Measurements from ENCODE around the gene HOXB2.

HOXB2 gene

DNA sequence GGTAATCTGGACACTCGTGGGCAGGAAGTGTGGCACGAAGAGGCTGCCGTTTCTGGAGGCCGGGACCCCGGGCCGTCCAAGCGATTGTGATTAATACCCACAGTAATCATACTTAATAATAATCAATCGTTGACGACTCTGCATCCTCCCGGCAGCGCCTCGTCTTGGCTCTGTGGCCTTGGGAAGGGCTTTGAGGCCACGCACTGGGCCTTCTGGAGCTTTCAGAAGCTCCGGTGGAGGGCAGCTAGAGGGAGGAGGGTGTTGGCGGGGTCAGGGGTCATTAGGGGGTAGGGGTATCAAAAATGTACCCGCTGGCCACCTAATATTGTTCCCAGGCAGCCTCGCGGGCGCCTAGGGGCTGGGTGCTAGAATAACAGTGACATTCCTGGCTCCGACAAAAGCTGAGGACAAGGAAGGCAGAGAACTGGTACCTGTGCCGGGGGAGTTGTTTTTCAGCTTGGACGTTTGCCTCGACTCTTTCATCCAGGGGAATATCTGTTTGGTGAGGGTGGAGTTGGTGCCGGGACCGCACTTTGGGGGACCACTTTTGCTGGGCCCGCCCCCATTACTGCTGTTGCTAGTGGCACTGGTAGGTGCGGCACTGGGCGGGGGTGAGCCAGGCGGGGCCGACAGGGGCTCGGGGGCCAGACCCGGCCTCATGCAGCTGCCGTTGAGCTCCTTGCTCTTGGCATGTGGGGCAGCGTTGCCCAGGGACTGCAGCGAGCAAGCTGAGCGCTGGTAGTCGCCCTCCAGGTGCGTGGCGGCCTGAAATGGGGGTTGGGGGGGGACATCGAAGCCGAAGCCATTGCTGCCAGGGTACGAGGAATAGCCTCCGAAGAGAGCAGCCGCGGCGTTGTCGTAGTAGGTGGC is 6.9 kb upstream of the HOXB2 start:
- DNase-seq = no peak

DNA sequence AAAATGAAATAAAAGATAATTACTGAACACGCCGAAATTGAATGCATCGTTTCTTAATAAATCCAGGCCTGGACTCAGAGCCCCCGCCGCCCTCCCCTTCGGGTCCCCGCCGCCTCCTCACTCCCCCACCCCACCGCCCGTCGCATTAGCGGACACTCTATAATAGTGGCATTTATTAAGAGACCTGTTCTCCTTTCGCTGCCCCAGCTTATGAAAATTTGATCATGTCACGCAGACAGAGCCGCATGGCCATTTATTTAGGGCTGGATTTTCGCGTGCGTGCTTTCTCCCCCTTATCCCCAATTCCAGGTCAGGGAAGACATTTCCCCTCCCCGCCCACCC is 6.3 kb upstream of the HOXB2 start:
- DNase-seq = no peak

DNA sequence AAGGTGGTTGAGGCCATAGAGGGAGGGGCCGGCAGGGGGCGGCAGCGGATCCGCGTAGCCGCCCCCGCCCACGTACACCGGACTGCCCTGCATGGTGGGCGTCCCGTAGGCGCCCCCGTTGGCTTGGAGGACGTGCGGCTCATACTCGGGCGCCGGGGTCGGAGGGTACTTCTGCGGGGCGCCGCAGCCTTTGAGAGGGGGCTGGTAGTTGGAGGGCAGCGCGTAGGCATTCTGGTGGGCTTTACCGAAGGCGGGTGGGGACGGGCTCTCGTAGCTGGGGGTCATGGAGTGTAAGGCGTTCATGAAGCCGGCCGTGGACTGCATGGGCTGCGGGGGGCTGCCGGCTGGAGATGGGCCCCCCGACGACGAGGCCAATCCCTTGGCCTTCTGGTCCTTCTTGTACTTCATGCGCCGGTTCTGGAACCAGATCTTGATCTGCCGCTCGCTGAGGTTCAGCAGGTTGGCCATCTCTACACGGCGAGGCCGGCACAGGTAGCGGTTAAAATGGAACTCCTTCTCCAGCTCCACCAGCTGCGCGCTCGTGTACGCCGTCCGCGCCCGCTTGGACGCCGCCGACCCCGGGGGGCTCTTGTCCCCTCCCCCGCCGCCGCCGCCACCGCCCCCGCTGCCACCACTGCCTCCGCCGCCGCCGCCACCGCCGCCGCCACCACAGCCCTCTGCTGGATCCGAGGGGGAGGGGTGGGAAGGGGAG is 5.7 kb upstream of the HOXB2 start:
- DNase-seq = no peak

DNA sequence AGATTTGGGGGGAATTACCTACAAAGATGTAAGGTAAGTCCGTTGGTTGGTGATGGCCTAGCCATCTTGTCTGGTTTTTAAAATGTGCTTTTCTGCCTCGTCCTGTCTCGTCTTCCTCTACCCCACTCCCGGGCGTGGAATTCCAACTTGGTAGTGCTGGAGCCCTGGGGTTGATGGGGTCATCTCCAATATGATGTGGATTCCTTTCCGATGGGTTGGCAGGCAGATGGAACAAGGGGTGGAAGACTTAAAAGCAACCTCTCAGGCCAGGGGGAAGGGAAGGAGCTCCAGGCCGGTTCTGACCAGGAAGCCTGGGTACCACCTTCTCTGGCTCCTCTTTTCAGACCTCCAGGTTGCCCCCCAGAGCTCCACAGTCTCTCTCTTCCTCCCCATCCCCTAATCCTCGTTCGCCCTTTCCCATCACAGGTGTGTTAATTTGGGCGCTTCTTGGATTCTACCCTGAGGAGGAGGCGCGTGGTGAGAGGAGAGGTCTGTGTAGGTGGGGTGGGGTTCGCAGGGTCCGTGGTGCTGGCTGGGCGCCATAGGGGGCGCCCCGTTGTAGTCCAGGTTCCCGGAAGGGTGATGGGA is 5.1 kb upstream of the HOXB2 start:
- no peak for DNase-seq

DNA sequence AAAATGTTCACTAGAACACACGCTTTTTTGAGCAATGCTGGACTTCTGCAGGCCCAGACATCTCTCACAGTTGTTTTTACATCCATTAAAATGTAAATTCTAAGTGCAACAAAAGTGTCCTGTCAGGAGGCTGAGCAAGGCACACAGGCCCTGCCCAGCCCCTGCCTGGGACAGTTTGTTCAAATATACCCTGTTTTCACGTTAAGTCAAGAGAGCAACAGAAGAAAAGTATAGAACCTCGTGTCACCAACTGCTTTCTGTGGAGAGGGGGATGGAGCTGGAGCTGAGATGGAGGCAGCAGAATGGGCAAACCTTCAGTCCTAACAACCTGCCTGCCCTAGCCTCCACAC is 4.3 kb upstream of the HOXB2 start:
- DNase-seq = peak; percentile 18

DNA sequence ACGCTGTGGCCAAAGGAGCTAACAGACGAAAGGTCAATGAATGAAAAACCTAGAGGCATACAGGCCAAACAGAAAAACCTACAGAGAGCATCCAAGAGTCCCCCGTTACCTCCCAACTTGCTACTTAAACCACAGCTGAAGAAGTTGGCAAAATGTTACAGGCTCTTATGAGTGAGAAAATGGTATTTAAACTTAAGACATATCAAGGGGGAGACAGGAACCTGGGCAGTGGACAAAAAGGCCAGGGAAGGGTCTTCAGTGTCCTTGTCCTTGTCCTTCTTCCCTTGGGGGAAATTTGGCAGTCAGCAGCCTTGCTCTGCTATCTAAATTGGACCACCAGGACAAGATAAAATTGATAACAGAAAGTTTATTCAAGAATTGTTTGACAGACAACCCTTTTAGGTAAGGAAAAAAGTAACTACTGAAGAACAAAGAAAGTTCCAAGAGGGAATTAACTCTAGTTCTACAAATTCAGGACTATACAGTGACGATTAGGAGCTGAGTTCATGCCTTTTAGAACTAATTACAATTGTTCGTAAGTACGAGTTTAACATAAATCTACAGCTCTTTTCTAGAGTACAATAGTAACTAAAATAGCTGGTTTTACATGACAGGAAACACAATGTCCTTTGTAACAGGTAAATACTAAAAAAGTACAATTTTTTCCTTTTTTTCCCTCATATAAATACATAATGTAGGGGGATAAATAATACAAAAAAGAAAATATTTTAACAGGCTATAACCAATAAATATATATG is 3.8 kb upstream of the HOXB2 start:
- DNase-seq = no peak

DNA sequence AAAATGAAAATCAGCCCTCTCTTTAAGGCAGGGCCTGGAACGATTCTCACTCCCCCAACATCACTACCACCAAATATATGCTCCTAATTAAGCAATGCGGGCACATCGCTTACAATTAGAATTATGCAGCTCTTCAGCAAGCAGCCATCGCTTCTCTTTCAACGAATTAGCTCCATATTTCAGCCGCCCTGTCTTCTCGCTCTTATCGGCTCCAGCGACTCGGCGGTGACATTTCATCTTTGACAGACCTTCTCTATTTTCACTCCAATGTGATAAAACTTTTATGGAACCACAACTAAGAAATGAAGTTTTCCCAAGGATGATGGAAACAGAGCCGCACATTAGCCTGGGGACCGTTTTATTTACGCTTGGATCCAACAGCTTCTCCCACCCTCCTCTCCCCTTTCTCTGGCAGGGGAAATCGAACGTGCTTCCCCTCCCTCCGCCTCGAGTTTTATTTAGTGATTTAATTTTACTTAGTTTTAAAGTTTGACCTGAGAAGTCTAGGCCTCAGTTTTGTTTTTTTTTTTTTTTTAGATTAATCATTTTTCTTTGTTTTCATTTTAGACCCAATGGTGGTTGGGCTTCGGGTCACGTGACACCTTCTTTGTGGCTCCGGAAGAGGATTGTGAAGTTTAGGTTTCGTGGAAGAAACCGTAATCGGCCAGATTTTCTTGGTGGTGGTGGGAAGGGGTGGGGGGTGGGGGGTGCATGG is 3.1 kb upstream of the HOXB2 start:
- DNase-seq = peak; percentile 94

DNA sequence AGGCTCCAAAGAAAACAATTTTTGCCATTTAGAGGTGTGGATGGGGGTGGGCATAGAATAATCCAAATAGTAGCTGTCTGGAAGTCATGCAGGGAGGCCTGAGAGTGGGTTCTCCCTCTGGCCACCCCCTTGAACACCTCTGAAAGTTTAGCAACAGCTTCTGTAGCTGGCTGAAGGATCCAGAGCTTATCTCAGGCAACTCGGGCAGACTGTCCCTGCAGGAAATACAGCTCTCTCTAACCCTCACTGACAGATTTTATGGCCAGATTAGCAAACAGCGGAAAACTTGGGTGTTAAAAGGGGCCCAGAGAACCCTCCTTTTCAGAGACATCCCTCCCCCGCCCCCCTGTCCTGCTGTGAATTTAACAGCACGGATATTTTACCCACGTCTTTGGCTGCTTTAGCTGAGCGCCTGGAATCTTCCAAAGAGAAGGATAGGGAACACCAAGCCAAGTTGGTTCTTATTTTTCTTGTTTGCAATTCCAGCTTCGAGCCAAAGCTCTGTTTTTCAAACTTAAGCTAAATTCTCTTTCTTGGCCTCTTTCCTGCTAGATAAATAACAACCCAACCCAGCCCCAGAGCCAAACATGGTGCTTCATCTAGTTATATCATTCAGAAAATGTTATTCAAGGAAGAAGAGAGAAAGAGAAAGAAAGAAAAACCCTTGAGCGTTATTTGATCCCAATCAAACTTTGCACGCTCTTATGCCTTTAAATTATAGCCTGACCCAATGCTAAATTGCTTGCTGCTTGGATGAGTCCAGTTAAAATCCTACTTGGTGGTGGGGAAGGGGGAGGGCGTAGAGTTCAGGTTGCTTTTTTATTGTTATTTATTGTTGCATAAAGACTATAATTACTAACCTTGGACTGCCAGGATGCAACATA is 2.3 kb upstream of the HOXB2 start:
- peak; percentile 93 for DNase-seq

DNA sequence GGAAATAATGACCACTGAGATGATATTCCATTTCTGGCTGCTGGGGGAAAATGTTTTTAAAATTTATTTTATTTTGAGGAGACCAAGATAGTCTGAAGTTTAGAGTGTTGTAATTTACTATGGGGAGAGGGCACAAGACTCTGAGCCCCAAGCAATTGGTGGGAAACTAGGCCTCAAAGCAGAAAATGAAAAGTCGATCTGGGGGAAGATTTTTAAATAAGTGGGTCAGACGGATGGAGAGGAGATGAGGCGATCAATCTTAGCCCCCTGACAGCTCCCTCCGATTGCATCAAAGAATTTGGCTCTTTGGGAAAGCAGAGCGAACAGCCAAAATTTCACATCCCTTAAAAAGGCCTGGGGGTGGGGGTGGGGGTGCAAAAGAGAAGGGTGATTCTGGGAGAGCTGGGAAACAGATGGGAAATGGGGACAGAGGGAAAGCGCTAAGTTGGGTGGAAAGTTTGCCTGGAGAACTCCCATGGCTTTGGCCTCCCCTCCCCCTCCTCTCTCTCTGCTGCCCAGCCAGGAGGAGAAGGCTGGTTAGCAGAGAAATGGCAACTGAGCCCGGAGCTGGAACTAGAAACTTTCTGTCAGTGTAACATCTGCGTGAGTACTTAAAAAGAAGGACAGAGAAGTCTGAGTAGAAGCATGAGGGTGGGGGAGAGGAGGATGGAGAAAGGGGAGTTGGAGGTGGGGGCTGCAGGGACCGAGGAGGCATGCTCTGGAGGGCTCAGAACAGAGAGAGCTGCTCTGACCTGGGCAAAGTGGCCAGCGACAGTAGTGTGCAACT is 1.4 kb upstream of the HOXB2 start:
- DNase-seq = peak; percentile 87

DNA sequence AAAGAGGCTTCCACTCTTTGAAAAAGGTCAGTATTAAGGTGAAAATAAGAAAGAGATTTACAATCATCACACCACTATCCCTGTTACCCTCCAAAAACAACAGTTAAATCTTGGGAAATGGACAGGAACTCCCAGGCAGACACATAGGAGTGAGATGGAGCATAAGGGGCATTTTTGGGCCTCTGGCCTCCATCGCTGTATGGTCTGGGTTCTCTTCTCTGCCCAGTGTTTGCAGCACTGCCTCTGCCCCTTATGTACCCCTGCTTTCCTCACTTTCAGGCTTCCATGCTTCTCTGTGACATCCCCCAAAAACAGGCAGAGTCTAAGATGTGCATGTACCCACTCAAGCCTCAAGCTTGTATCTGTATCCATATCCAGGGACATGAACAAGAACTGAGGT is 630 bp upstream of the HOXB2 start:
- peak; percentile 44 for DNase-seq

DNA sequence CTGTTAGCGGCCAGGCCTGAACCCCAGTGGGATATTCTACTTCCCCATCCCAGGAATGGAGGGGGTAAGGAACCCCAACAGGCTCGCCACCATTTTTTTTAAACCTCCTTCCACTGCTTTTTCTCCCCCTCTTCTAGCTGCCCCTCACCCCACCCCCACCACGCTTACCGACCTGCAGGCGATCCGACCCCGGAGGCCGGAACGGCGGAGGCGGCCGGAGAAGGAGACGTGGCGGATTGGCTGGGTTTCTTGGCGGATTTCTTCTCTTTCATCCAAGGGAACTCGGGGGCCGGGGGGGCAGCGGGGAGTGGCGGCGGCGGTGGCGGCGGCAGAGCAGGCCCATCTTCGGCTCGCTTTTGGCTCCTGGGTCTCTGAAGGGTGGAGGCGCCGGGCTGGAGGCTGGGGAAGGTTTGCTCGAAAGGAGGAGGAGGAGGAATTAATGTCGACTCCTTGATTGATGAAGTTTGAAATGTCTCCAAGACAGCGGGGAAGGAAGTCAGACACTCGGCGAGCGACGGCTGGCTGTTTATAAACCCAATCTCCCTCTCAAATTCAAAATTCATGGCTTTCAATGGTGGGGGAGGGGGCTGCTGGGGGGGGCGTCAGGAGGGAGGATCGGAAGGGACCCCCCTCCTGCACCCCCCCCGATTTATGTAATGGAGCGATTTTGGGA is 424 bp downstream of the HOXB2 start:
- DNase-seq = peak; percentile 83

DNA sequence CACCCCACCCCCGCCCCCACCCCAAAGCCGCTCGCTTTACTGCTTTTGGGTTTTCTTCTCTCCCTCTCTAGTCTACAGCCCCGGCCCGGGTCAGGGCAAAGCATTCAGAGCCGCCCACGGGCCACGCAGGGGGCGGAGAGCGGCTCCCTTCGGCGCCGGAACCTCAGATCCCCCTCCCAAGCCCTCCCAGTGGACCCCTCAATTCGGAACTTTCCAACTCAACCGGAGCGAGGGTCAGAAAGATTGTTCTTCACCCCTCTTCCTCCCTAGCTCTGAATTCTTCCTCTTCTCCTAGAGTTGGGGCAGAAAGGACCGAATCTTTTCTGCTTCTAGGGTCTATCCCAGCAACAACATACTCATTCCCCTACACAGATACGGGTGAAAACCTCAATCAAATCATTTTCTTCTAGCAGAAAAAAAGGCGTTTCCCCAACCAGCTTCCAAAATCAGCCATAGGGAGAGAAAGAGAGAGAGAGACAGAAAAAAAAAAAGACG is 1.0 kb downstream of the HOXB2 start:
- DNase-seq = peak; percentile 72

DNA sequence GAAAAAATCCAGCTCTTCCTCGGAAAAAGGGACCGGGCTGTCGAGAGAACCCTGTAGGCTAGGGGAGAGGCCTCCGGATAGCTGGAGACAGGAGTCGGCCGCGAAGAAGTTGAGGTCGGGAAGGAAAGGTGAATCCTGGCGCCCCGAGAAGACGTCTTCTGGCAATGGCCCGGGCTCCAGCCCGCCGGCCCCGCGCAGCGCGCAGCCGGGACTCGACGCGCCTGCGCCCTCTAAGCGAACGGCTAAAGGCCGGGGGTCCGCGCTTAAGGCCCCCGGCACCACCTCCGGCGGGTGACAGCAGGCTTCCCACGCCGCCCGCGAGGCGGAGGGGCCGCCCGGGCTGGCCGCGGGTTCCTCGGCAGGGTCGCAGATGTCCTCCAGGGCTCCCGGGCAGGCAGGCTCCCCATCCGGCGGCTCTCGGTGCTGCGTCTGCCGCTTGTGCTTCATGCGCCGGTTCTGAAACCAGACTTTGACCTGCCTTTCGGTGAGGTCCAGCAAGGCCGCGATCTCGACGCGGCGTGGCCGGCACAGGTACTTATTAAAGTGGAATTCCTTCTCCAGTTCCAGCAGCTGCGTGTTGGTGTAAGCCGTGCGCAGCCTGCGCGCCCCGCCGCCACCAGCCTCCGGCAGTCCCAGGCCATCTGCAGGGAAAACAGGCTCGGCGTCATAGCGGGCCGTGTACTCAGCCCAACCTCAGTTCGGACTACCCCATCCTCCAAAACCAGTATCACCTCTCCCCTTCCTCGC is 1.6 kb downstream of the HOXB2 start:
- peak; percentile 70 for DNase-seq

DNA sequence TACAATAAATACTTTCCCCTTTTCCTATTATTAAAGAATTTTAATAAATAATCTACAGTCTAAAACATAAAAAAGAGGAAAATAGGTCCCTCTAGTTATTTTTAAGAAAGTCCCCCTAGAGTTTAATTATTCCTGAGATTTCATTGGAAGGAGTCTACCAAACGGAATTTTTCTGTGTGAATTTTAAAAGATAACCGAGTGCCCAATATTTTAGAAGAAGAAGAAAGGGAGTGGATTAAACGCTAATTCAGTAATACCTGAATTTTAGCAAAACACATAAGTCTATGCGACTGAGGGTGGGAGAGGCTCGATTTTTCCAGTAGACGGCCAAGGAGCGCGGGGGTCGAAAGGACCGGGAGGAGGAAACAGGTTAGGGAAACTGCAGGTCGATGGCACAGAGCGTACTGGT is 2.2 kb downstream of the HOXB2 start:
- no peak for DNase-seq

DNA sequence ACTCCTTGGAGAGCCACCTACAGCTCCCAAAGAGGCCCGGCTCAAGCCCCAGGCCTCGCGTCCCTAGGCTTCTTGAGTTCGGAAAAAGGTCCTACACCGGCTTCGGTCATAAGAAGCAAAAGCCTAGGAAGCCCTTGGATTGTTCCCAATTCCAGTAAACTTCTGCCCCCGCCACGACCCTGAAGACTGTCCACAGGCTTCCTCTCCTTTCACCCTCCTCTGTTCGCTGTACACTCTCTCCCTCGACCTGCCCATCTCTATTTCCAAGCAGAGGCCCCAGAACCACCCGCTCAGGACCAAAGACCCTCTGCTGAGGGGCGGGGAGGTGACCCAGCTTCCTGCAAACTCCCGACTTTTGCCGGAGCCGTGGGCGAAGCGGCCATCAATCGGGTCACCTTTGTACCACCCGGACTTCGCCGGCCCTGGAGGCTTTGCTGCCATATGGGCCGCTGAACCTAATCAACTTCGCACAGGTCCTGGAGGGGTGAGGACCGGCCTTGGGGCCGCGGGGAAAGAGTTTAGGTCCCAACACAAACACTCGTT is 2.7 kb downstream of the HOXB2 start:
- peak; percentile 72 for DNase-seq

DNA sequence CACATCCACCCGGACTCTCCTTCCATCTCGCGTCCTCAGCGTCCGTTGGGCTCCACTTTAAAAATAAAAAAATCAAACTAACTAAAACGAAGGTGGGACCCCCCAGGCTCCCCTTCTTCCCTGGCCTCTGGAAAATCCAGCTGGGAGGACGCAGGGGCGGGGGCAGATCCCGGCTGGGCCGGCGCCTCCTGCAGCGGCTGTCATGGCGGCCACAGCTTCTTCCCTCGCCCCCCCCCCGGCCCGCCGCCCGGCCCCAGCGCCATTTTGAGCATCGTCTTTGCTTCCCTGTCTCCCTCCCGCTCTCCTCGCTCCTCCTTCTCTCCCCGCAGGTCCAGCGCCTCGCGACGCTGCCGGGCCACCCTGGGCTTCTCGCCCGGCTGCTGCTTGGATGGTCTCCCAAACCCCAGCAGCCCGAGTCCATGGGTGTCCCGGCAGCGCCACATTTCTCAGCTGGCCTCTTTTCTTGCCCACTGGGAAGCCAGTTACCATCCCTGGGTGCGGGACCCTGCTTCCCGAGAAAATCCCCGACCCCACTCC is 3.3 kb downstream of the HOXB2 start:
- peak; percentile 75 for DNase-seq

DNA sequence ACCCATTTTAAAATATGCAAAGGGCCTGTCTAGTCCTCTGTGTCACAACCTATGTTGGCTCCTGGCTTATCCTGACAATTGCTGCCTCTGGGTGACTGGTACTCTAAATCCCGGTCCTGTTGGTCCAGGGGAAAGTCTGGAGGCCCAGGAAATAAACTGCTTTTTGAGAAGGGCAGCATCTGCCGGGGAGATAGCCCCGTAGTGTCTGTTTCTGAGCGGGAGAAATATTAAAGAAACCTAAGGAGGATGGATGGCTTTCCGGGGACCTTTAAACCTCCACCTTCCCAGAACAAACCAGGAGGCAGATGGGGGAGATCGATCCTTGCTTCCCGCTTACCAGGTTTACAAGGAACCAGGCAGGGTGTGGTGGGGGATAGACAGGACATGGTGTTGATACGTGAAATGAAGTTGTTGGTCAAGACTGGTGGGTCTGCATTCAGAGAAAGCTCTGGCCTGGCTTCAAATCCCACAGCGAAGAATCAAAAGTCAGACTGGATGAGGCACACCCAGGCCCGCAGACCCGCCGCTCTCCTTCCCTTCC is 3.8 kb downstream of the HOXB2 start:
- DNase-seq = peak; percentile 75

DNA sequence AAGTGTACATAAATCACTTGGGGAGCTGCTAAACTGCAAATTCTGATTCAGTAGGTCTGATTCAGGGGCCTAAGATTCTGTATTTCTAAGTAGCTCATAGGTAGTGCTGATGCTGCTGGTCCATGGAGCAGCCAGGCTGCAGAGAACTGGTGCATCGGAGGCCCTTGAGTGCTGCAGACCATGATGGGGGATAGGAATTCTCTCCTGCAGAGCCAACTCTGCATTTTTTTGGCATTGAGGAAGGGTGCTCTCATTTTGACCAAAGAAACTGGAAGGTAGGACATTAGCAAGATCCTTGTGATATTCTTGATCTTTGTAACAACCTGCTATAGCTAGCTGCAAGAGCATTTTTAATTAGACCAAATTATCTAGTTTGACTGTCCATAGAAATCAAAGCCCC is 4.7 kb downstream of the HOXB2 start:
- DNase-seq = no peak

All from OCI-M1 (cell line).